Activated CD4-positive, alpha-beta T cell treated with anti-CD3 and anti-CD28 coated beads, Interleukin-2, amount 50 U/mL, for 48 hours (primary cell): ENCODE data around the gene NDST1.
"Not testable (repeated sequence)": the region's sequence is repeated elsewhere in the genome, so short reads cannot be mapped to it uniquely, and the experiment has no call there.

ENCODE experiments used
- DNase-seq, 2 experiments: peaks; one replicate each; pipeline ENCODE4 v3.0.0-alpha.2; 2020

NDST1 gene

GRCh38 chr5:150508828-150509227 is 897 bp downstream of the NDST1 start:
- no peak for DNase-seq

- no peak for DNase-seq
These were observed 2.1 kb downstream of the NDST1 start for GRCh38 chr5:150509992-150510391.

- no peak for DNase-seq
These were observed 2.7 kb downstream of the NDST1 start for GRCh38 chr5:150510460-150511263.

- DNase-seq, result no peak
These were observed 3.8 kb downstream of the NDST1 start for GRCh38 chr5:150511578-150512367.

GRCh38 chr5:150512368-150512747 is 4.4 kb downstream of the NDST1 start:
- DNase-seq, result no peak

- peak; percentile 7 to 22 for DNase-seq
These were observed 5.7 kb downstream of the NDST1 start for GRCh38 chr5:150513375-150514309.

GRCh38 chr5:150514708-150515211 is 6.8 kb downstream of the NDST1 start:
- DNase-seq, result no peak

- no peak for DNase-seq
These were observed 7.5 kb downstream of the NDST1 start for GRCh38 chr5:150515446-150515845.

- DNase-seq, result no peak
These were observed 8.1 kb downstream of the NDST1 start for GRCh38 chr5:150516011-150516410.

GRCh38 chr5:150517272-150518152 is 9.6 kb downstream of the NDST1 start:
- no peak for DNase-seq

- not testable (repeated sequence) for DNase-seq
These were observed 11.0 kb downstream of the NDST1 start for GRCh38 chr5:150518712-150519559.

- no peak for DNase-seq
These were observed 11.6 kb downstream of the NDST1 start for GRCh38 chr5:150519560-150519945.

- DNase-seq, result no peak
These were observed 12.0 kb downstream of the NDST1 start for GRCh38 chr5:150519978-150520377.

GRCh38 chr5:150520747-150521521 is 13.0 kb downstream of the NDST1 start:
- no peak for DNase-seq

- DNase-seq, result no peak
These were observed 13.5 kb downstream of the NDST1 start for GRCh38 chr5:150521522-150521817.

- DNase-seq, result no peak
These were observed 14.1 kb downstream of the NDST1 start for GRCh38 chr5:150521939-150522503.

GRCh38 chr5:150522504-150523414 is 14.8 kb downstream of the NDST1 start:
- no peak for DNase-seq

- DNase-seq, result peak in 1 of 2 experiments; percentile 9
These were observed 15.8 kb downstream of the NDST1 start for GRCh38 chr5:150523472-150524350.
